Activated T-cell treated with anti-CD3 and anti-CD28 coated beads, Interleukin-2, amount 50 U/mL, for 24 hours (primary cell): ENCODE data around the gene CTDSP2.

ENCODE experiments used
- DNase-seq: peaks from one replicate; pipeline ENCODE4 v3.0.0-alpha.2; 2020
- H3K27ac Mint-ChIP-seq: 2 replicates; pipeline ENCODE4 v1.8.0; 2020; ENCODE audit warnings: mild to moderate bottlenecking, mixed read lengths
- H3K27me3 Mint-ChIP-seq: 2 replicates; pipeline ENCODE4 v1.8.0; 2020; ENCODE audit warnings: mixed read lengths
- H3K36me3 Mint-ChIP-seq: 2 replicates; pipeline ENCODE4 v1.8.0; 2020; ENCODE audit warnings: low read depth, mixed read lengths
- H3K4me1 Mint-ChIP-seq: 2 replicates; pipeline ENCODE4 v1.8.0; 2020; ENCODE audit warnings: low read depth, mixed read lengths
- H3K4me3 Mint-ChIP-seq: 2 replicates; pipeline ENCODE4 v1.8.0; 2020; ENCODE audit warnings: mild to moderate bottlenecking, moderate library complexity, mixed read lengths
- H3K9me3 Mint-ChIP-seq: 2 replicates; pipeline ENCODE4 v1.8.0; 2020; ENCODE audit warnings: mixed read lengths

The CTDSP2 gene

GRCh38 chr12:57813111-57813970 lies 33.2 kb downstream of the CTDSP2 start:
- H3K36me3 Mint-ChIP-seq = peaks cover 31% of the 10 kb centered on the region
- no peaks in the 10 kb centered on the region for H3K4me1 Mint-ChIP-seq
- H3K4me3 Mint-ChIP-seq = no peak overlapping the region
- H3K27me3 Mint-ChIP-seq = no peaks in the 10 kb centered on the region
- H3K9me3 Mint-ChIP-seq = no peaks in the 10 kb centered on the region
- no peak overlapping the region for H3K27ac Mint-ChIP-seq
- no peak for DNase-seq

- H3K9me3 Mint-ChIP-seq = no peaks in the 10 kb centered on the region
- no peaks in the 10 kb centered on the region for H3K27me3 Mint-ChIP-seq
- peaks cover 51% of the 10 kb centered on the region for H3K36me3 Mint-ChIP-seq
- no peak for DNase-seq
- no peaks in the 10 kb centered on the region for H3K4me1 Mint-ChIP-seq
- no peak overlapping the region for H3K27ac Mint-ChIP-seq
- H3K4me3 Mint-ChIP-seq = no peak overlapping the region
These were observed 35.3 kb downstream of the CTDSP2 start for GRCh38 chr12:57811028-57811755.

GRCh38 chr12:57810450-57810849 lies 36.1 kb downstream of the CTDSP2 start:
- no peak overlapping the region for H3K27ac Mint-ChIP-seq
- no peak for DNase-seq
- H3K27me3 Mint-ChIP-seq = no peaks in the 10 kb centered on the region
- no peaks in the 10 kb centered on the region for H3K9me3 Mint-ChIP-seq
- H3K4me1 Mint-ChIP-seq = no peaks in the 10 kb centered on the region
- no peak overlapping the region for H3K4me3 Mint-ChIP-seq
- peaks cover 53% of the 10 kb centered on the region for H3K36me3 Mint-ChIP-seq

GRCh38 chr12:57809425-57809824 lies 37.1 kb downstream of the CTDSP2 start:
- Mint-ChIP-seq H3K36me3 (peaks cover 59% of the 10 kb centered on the region), H3K4me3 (no peak overlapping the region), H3K27me3 (no peaks in the 10 kb centered on the region), H3K27ac (no peak overlapping the region), H3K4me1 (no peaks in the 10 kb centered on the region), H3K9me3 (no peaks in the 10 kb centered on the region)
- no peak for DNase-seq

GRCh38 chr12:57808351-57808750 lies 38.2 kb downstream of the CTDSP2 start:
- Mint-ChIP-seq H3K36me3 (peaks cover 64% of the 10 kb centered on the region), H3K27ac (no peak overlapping the region), H3K4me3 (no peak overlapping the region), H3K9me3 (no peaks in the 10 kb centered on the region), H3K27me3 (no peaks in the 10 kb centered on the region), H3K4me1 (no peaks in the 10 kb centered on the region)
- no peak for DNase-seq

GRCh38 chr12:57807285-57807684 lies 39.2 kb downstream of the CTDSP2 start:
- Mint-ChIP-seq H3K27me3 (no peaks in the 10 kb centered on the region), H3K4me1 (peaks cover 3% of the 10 kb centered on the region), H3K36me3 (peaks cover 69% of the 10 kb centered on the region), H3K27ac (no peak overlapping the region), H3K9me3 (no peaks in the 10 kb centered on the region), H3K4me3 (no peak overlapping the region)
- DNase-seq = no peak

GRCh38 chr12:57806677-57807076 lies 39.9 kb downstream of the CTDSP2 start:
- peaks cover 4% of the 10 kb centered on the region for H3K4me1 Mint-ChIP-seq
- no peaks in the 10 kb centered on the region for H3K27me3 Mint-ChIP-seq
- H3K4me3 Mint-ChIP-seq = no peak overlapping the region
- no peak overlapping the region for H3K27ac Mint-ChIP-seq
- H3K36me3 Mint-ChIP-seq = peaks cover 73% of the 10 kb centered on the region
- no peak for DNase-seq
- H3K9me3 Mint-ChIP-seq = no peaks in the 10 kb centered on the region

- Mint-ChIP-seq H3K36me3 (peaks cover 74% of the 10 kb centered on the region), H3K9me3 (no peaks in the 10 kb centered on the region), H3K27me3 (no peaks in the 10 kb centered on the region), H3K4me3 (no peak overlapping the region), H3K27ac (no peak overlapping the region), H3K4me1 (peaks cover 4% of the 10 kb centered on the region)
- peak; percentile 44 for DNase-seq
These were observed 43.1 kb downstream of the CTDSP2 start for GRCh38 chr12:57803319-57803893.

- Mint-ChIP-seq H3K4me3 (no peak overlapping the region), H3K9me3 (no peaks in the 10 kb centered on the region), H3K27ac (peak overlapping the region; percentile 11), H3K36me3 (peaks cover 72% of the 10 kb centered on the region), H3K4me1 (peaks cover 4% of the 10 kb centered on the region), H3K27me3 (no peaks in the 10 kb centered on the region)
- DNase-seq = no peak
These were observed 43.9 kb downstream of the CTDSP2 start for GRCh38 chr12:57802607-57803006.

GRCh38 chr12:57800965-57801364 lies 45.6 kb downstream of the CTDSP2 start:
- peaks cover 7% of the 10 kb centered on the region for H3K4me1 Mint-ChIP-seq
- H3K9me3 Mint-ChIP-seq = no peaks in the 10 kb centered on the region
- peaks cover 73% of the 10 kb centered on the region for H3K36me3 Mint-ChIP-seq
- H3K4me3 Mint-ChIP-seq = no peak overlapping the region
- H3K27ac Mint-ChIP-seq = peak overlapping the region; percentile 34
- DNase-seq = no peak
- H3K27me3 Mint-ChIP-seq = no peaks in the 10 kb centered on the region

- Mint-ChIP-seq H3K4me3 (no peak overlapping the region), H3K36me3 (peaks cover 84% of the 10 kb centered on the region), H3K27me3 (no peaks in the 10 kb centered on the region), H3K4me1 (peaks cover 23% of the 10 kb centered on the region), H3K9me3 (no peaks in the 10 kb centered on the region), H3K27ac (no peak overlapping the region)
- no peak for DNase-seq
These were observed 48.6 kb downstream of the CTDSP2 start for GRCh38 chr12:57797933-57798332.

GRCh38 chr12:57796996-57797395 lies 49.5 kb downstream of the CTDSP2 start:
- no peaks in the 10 kb centered on the region for H3K27me3 Mint-ChIP-seq
- H3K27ac Mint-ChIP-seq = peak overlapping the region; percentile 44
- no peak overlapping the region for H3K4me3 Mint-ChIP-seq
- peaks cover 21% of the 10 kb centered on the region for H3K4me1 Mint-ChIP-seq
- peaks cover 84% of the 10 kb centered on the region for H3K36me3 Mint-ChIP-seq
- no peaks in the 10 kb centered on the region for H3K9me3 Mint-ChIP-seq
- no peak for DNase-seq

GRCh38 chr12:57795354-57795753 lies 51.2 kb downstream of the CTDSP2 start:
- no peaks in the 10 kb centered on the region for H3K27me3 Mint-ChIP-seq
- no peaks in the 10 kb centered on the region for H3K9me3 Mint-ChIP-seq
- H3K27ac Mint-ChIP-seq = peak overlapping the region; percentile 57
- no peak for DNase-seq
- peaks cover 22% of the 10 kb centered on the region for H3K4me1 Mint-ChIP-seq
- H3K4me3 Mint-ChIP-seq = no peak overlapping the region
- H3K36me3 Mint-ChIP-seq = peaks cover 84% of the 10 kb centered on the region

GRCh38 chr12:57793920-57794319 lies 52.6 kb downstream of the CTDSP2 start:
- peak overlapping the region; percentile 83 for H3K27ac Mint-ChIP-seq
- peaks cover 88% of the 10 kb centered on the region for H3K36me3 Mint-ChIP-seq
- DNase-seq = no peak

GRCh38 chr12:57783861-57784260 lies 62.7 kb downstream of the CTDSP2 start:
- Mint-ChIP-seq H3K4me1 (peaks cover 34% of the 10 kb centered on the region), H3K36me3 (peaks cover 55% of the 10 kb centered on the region), H3K9me3 (no peaks in the 10 kb centered on the region), H3K27me3 (no peaks in the 10 kb centered on the region), H3K4me3 (peak overlapping the region; percentile 76), H3K27ac (peak overlapping the region; percentile 77)
- DNase-seq = no peak

More at GRCh38 chr12:57793920-57794319, 52.6 kb downstream of the CTDSP2 start:
- H3K27me3 Mint-ChIP-seq = no peaks in the 10 kb centered on the region
- no peaks in the 10 kb centered on the region for H3K9me3 Mint-ChIP-seq
- H3K4me3 Mint-ChIP-seq = no peak overlapping the region
- H3K4me1 Mint-ChIP-seq = peaks cover 24% of the 10 kb centered on the region
